H1 (cell line): ENCODE data around the gene BSPRY. TPM values are rescaled to one million over a fixed set of nuclear protein-coding genes. Genes with fewer than 3 reads are reported as not detected.
A peak's percentile ranks its signal among the peaks of the same experiment; 100 is the strongest.

Source experiments
- CTCF ChIA-PET: fragments of 300-600 bp; sonication (Branson Sonifier 250); formaldehyde crosslinking; loops from one replicate; lab custom pipeline; 2021; ENCODE audit not compliant: partially characterized antibody; lab: Charles Lee
- POLR2A ChIA-PET: fragments of 300-600 bp; sonication (Branson Sonifier 250); formaldehyde crosslinking; loops from one replicate; lab custom pipeline; 2021; ENCODE audit warnings: inconsistent platforms; ENCODE audit not compliant: partially characterized antibody; lab: Charles Lee
- DNase-seq, 2 experiments: peaks; one replicate each; pipeline versions ENCODE4 v3.0.0 to v3.0.0-alpha.2; 2010 to 2022; ENCODE audit warnings: low spot score in 2 of 2, low read depth in 1 of 2, mixed read lengths in 1 of 2
- FAIRE-seq: peaks from 2 replicates; lab custom pipeline; 2011; peaks lifted over from hg19 to GRCh38; lab: Jason Lieb, UNC
- H2AFZ ChIP-seq: 2 replicates; pipeline ENCODE4 v1.8.1; 2012; ENCODE audit warnings: low read length, inconsistent platforms
- H2AK5ac ChIP-seq: 2 replicates; pipeline ENCODE4 v1.6.1; 2013; ENCODE audit warnings: low read depth, low read length
- H2BK120ac ChIP-seq: replicated peaks from 2 replicates; pipeline ENCODE3; 2013; ENCODE audit warnings: low read depth, low read length, inconsistent platforms
- H2BK12ac ChIP-seq: 2 replicates; pipeline ENCODE4 v1.6.1; 2013; ENCODE audit warnings: low read depth, low read length
- H2BK15ac ChIP-seq: 2 replicates; pipeline ENCODE4 v1.6.1; 2013; ENCODE audit warnings: low read length
- H2BK20ac ChIP-seq: 2 replicates; pipeline ENCODE4 v1.6.1; 2013; ENCODE audit warnings: low read length
- H2BK5ac ChIP-seq: 2 replicates; pipeline ENCODE4 v1.6.1; 2013; ENCODE audit warnings: low read depth, low read length
- H3K14ac ChIP-seq: 2 replicates; pipeline ENCODE4 v1.6.1; 2013; ENCODE audit warnings: inconsistent platforms; ENCODE audit not compliant: insufficient read length
- H3K18ac ChIP-seq: 2 replicates; pipeline ENCODE4 v1.6.1; 2013; ENCODE audit warnings: low read length; ENCODE audit errors: extremely low read depth
- H3K23ac ChIP-seq: 2 replicates; pipeline ENCODE4 v1.6.1; 2013; ENCODE audit warnings: inconsistent platforms; ENCODE audit not compliant: insufficient read length
- H3K23me2 ChIP-seq: 2 replicates; pipeline ENCODE4 v1.6.1; 2013; ENCODE audit warnings: low read depth, low read length
- H3K27ac ChIP-seq: 2 replicates; pipeline ENCODE4 v1.6.1; 2011; ENCODE audit warnings: low read depth, low read length, inconsistent platforms
- H3K27me3 ChIP-seq, 4 experiments: replicated peaks in 1 of 4; 1 replicate in 1 of 4; 2 replicates in 3 of 4; pipeline versions ENCODE4 v1.6.1 to v1.8.1; 2011 to 2013; ENCODE audit warnings: low read length in 3 of 4, mild to moderate bottlenecking in 3 of 4, inconsistent platforms in 2 of 4, mixed read lengths in 2 of 4, moderate library complexity in 1 of 4; ENCODE audit not compliant: control insufficient read depth in 3 of 4, insufficient read depth in 3 of 4; ENCODE audit errors: extremely low read depth in 1 of 4
- H3K36me3 ChIP-seq, 4 experiments: 2 replicates each; pipeline versions ENCODE4 v1.6.1 to v1.8.1; 2011 to 2013; ENCODE audit warnings: mild to moderate bottlenecking in 4 of 4, low read length in 3 of 4, moderate library complexity in 2 of 4, control low read depth in 1 of 4, inconsistent platforms in 1 of 4; ENCODE audit not compliant: insufficient read depth in 4 of 4, control insufficient read depth in 2 of 4
- H3K4ac ChIP-seq: replicated peaks from 2 replicates; pipeline ENCODE3; 2013; ENCODE audit warnings: low read length, low read depth, mixed read lengths, inconsistent platforms; ENCODE audit not compliant: insufficient read length
- H3K4me1 ChIP-seq, 4 experiments: replicated peaks in 1 of 4; 1 replicate in 1 of 4; 2 replicates in 3 of 4; pipeline versions ENCODE4 v1.6.1 to v1.8.1; 2011 to 2013; ENCODE audit warnings: low read length in 3 of 4, inconsistent platforms in 2 of 4, mixed read lengths in 1 of 4; ENCODE audit not compliant: insufficient read depth in 4 of 4, control insufficient read depth in 3 of 4
- H3K4me2 ChIP-seq, 2 experiments: 2 replicates each; pipeline versions ENCODE4 v1.6.1 to v1.8.1; 2011 to 2013; ENCODE audit warnings: low read depth in 2 of 2, low read length in 2 of 2, control low read depth in 1 of 2, inconsistent platforms in 1 of 2, mild to moderate bottlenecking in 1 of 2; ENCODE audit not compliant: insufficient read depth in 1 of 2
- H3K4me3 ChIP-seq, 4 experiments: fragments of 200-600, 300-600 bp in 1 of 4; sonication (generic), shearing (Covaris generic), sonication (Bioruptor Twin) in 1 of 4; 2 replicates each; pipeline versions ENCODE4 v1.5.1 to v1.8.1; 2011 to 2016; ENCODE audit warnings: low read length in 4 of 4, low read depth in 3 of 4, control low read depth in 2 of 4, inconsistent platforms in 2 of 4, mild to moderate bottlenecking in 2 of 4, mixed read lengths in 1 of 4, moderate library complexity in 1 of 4; ENCODE audit not compliant: insufficient read depth in 2 of 4; ENCODE audit errors: extremely low read depth in 1 of 4
- H3K56ac ChIP-seq: replicated peaks from 2 replicates; pipeline ENCODE3; 2013; ENCODE audit warnings: low read depth, mild to moderate bottlenecking, mixed read lengths, low read length, inconsistent platforms; ENCODE audit not compliant: insufficient read length
- H3K79me1 ChIP-seq: 2 replicates; pipeline ENCODE4 v1.6.1; 2013; ENCODE audit warnings: low read depth, low read length, control low read depth
- H3K79me2 ChIP-seq, 2 experiments: 2 replicates each; pipeline versions ENCODE4 v1.6.1 to v1.8.1; 2012 to 2013; ENCODE audit warnings: low read length in 2 of 2, mild to moderate bottlenecking in 2 of 2, inconsistent platforms in 1 of 2; ENCODE audit not compliant: insufficient read depth in 2 of 2, control insufficient read depth in 1 of 2
- H3K9ac ChIP-seq, 4 experiments: replicated peaks in 1 of 4; 1 replicate in 1 of 4; 2 replicates in 3 of 4; pipeline versions ENCODE4 v1.6.1 to v1.8.1; 2011 to 2013; ENCODE audit warnings: low read depth in 3 of 4, low read length in 3 of 4, control low read depth in 2 of 4, mild to moderate bottlenecking in 2 of 4, moderate library complexity in 2 of 4, inconsistent platforms in 1 of 4; ENCODE audit errors: extremely low read depth in 1 of 4
- H3K9me3 ChIP-seq, 2 experiments: 2 replicates each; pipeline versions ENCODE4 v1.6.1 to v1.8.1; 2012 to 2013; ENCODE audit warnings: mild to moderate bottlenecking in 2 of 2, moderate library complexity in 2 of 2, control low read depth in 1 of 2, inconsistent platforms in 1 of 2, low read depth in 1 of 2, low read length in 1 of 2, mixed read lengths in 1 of 2; ENCODE audit not compliant: insufficient read depth in 2 of 2
- H4K20me1 ChIP-seq, 2 experiments: replicated peaks in 1 of 2; 2 replicates each; pipeline versions ENCODE3 to v1.8.1; 2011 to 2013; ENCODE audit warnings: inconsistent platforms in 2 of 2, low read length in 2 of 2, mild to moderate bottlenecking in 1 of 2; ENCODE audit not compliant: insufficient read depth in 2 of 2, control insufficient read depth in 1 of 2
- H4K5ac ChIP-seq: 2 replicates; pipeline ENCODE4 v1.6.1; 2013; ENCODE audit warnings: low read length, low read depth, mixed read lengths, inconsistent platforms; ENCODE audit not compliant: insufficient read length
- H4K8ac ChIP-seq: 2 replicates; pipeline ENCODE4 v1.8.0; 2013; ENCODE audit warnings: mild to moderate bottlenecking, moderate library complexity, low read length, inconsistent platforms; ENCODE audit not compliant: insufficient read depth; ENCODE audit errors: extremely low read depth
- H4K91ac ChIP-seq: replicated peaks from 2 replicates; pipeline ENCODE3; 2013; ENCODE audit warnings: low read length, mixed read lengths, inconsistent platforms; ENCODE audit not compliant: insufficient read length
- ASH2L ChIP-seq: fragments of 200-600, 300-600 bp; sonication (generic); IDR thresholded peaks from one replicate; pipeline ENCODE4 v1.7.1; 2017; ENCODE audit warnings: low read length
- EGR1 ChIP-seq: IDR thresholded peaks from 2 replicates; pipeline ENCODE4 v1.6.1; 2011; ENCODE audit warnings: low read depth, low read length, borderline replicate concordance
- KDM4A ChIP-seq: IDR thresholded peaks from one replicate; pipeline ENCODE4 v1.7.1; 2012; ENCODE audit warnings: low read depth, mild to moderate bottlenecking, moderate library complexity, low read length, inconsistent platforms; ENCODE audit not compliant: severe bottlenecking
- MAFK ChIP-seq: IDR thresholded peaks from 2 replicates; pipeline ENCODE4 v1.6.1; 2012; ENCODE audit warnings: low read depth, mild to moderate bottlenecking, improper control_type of control experiment, low read length
- PHF8 ChIP-seq: fragments of 200-600 bp; sonication (generic); conservative IDR thresholded peaks from 2 replicates; pipeline ENCODE4 v1.7.1; 2012; ENCODE audit warnings: low read depth, mild to moderate bottlenecking, inconsistent platforms, low read length, moderate library complexity
- RFX5 ChIP-seq: IDR thresholded peaks from 2 replicates; pipeline ENCODE4 v1.6.1; 2011; ENCODE audit warnings: low read depth, low read length, improper control_type of control experiment, borderline replicate concordance
- TEAD4 ChIP-seq: IDR thresholded peaks from 2 replicates; pipeline ENCODE4 v1.6.1; 2012; ENCODE audit warnings: low read depth, low read length, inconsistent platforms, mixed read lengths
- YY1 ChIP-seq: IDR thresholded peaks from 2 replicates; pipeline ENCODE4 v1.6.1; 2011; ENCODE audit warnings: low read depth, mild to moderate bottlenecking, low read length
- WGBS, 2 experiments: shearing (Covaris generic) in 1 of 2; methylation state at CpG; one replicate each; pipeline versions ENCODE4 v1.1.6 to v1.1.7; 2013 to 2015; ENCODE audit warnings: low lambda C conversion rate in 2 of 2, mixed read lengths in 2 of 2, inconsistent platforms in 1 of 2, low coverage in 1 of 2, missing lambda C conversion rate in 1 of 2; ENCODE audit not compliant: insufficient replicate concordance in 2 of 2, insufficient coverage in 1 of 2, insufficient read length in 1 of 2; ENCODE audit errors: extremely low coverage in 1 of 2, missing lambda C conversion rate in 1 of 2; 5-methylcytosine and 5-hydroxymethylcytosine counted together
- polyA plus RNA-seq, 7 experiments: library from polyadenylated mRNA; depleted of rRNA in 3 of 7; stranded (reverse) in 5 of 7; unstranded in 2 of 7; fragments of >200 nt in 5 of 7; fragments of 200-250 nt in 2 of 7; gene quantifications; 1 replicate in 5 of 7; 2 replicates in 1 of 7; 4 replicates in 1 of 7; pipeline versions ENCODE4 v1.2.1 to v1.2.3, GENCODE V29; 2011 to 2013; ENCODE audit warnings: missing spikeins in 2 of 7, mixed read lengths in 2 of 7
- total RNA-seq: library from RNA; stranded (reverse); fragmentation: NEBNext Ultra II Directional; extraction: Animal tissue kit (Norgen Biotek cat#: 25700); gene quantifications from 2 replicates; pipeline ENCODE4 v1.2.1, GENCODE V29; 2021
- TF ChIP-seq, protein P1 (sequence below): IDR thresholded peaks from 2 replicates; pipeline ENCODE4 v1.6.1; 2011; ENCODE audit warnings: low read depth, mild to moderate bottlenecking, low read length; ENCODE audit not compliant: insufficient read depth
- TF ChIP-seq, protein P2 (sequence below): IDR thresholded peaks from 2 replicates; pipeline ENCODE4 v1.6.1; 2012; ENCODE audit warnings: inconsistent platforms

BSPRY gene
- total and polyA plus RNA-seq, 2 of the 8 experiments (the other 6 are each of a cell fraction or from before 2014, with no cell fraction given): 5.5 to 10.9 TPM

DNA sequence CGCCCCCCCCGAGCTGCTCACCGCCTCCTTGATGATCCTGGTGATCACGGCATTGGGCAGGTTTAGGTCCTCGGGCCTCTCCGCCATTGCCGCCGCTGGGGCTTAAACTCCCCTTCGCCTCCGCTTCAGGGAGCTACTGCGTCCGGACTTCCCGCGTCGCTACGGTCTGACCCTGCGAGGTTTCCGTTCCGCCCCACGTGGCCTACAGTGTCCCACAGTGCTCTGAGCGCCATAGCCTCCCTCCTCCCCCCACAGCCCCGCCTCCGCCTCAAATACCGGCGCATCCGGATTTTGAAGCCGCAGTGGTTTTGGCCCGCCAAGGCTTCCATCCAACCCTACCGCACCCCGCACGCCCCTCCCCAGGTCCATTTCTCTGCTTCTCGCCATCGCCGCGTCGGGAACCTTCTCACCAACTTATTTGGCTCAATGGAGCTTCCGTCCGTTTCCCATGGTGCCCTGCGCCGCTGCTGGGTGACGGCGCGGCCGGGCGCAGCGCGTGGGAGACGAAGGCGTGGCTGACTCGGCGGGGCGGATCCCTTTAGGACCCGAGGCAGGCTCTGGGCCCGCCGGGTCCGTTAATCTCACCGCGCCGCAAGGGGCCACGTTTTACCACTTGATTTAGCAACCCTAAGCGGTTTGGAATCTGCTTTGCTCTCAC is 61.0 kb downstream of the BSPRY start, which contains the start of the genes C9orf43 and POLE3:
TSS of gene C9orf43 (plus strand) at position 541 of the 658 bp plus-strand sequence. CDS start 2,747 bp downstream, outside the sequence.
TSS of gene POLE3 (minus strand) at position 469 of the 658 bp plus-strand sequence. CDS start at position 87, 382 bp downstream.
- peak within 1 kb of the TSS; percentile 98 for H3K4ac ChIP-seq
- H3K23ac ChIP-seq: no peak within 1 kb of the TSS
- H3K18ac ChIP-seq: peak within 1 kb of the TSS; percentile 97
- peak within 1 kb of the TSS; percentile 87 for H2BK120ac ChIP-seq
- H4K8ac ChIP-seq: peak within 1 kb of the TSS; percentile 99; the same call in 1 of the 2 replicates
- H3K9ac ChIP-seq: peak within 1 kb of the TSS; percentile 97 to 98 (median 98)
- H4K91ac ChIP-seq: peak within 1 kb of the TSS; percentile 98
- H2AK5ac ChIP-seq: 0 out of 2 replicates have a peak within 1 kb of the TSS, but pooled peaks have one; percentile 32
- H2AFZ ChIP-seq: peak within 1 kb of the TSS; percentile 59
- peaks cover 6% of the 10 kb centered on the region for H3K79me1 ChIP-seq
- peaks cover 8% of the 10 kb centered on the region for H3K23me2 ChIP-seq
- FAIRE-seq (no peak), DNase-seq (peak; percentile 78 to 94)
- H3K79me2 ChIP-seq: peaks cover 0 to 22% of the 10 kb centered on the region in 2 experiments; a peak in 3 of 4 replicates
- H3K27ac ChIP-seq: peak within 1 kb of the TSS; percentile 97
- H4K5ac ChIP-seq: peak within 1 kb of the TSS; percentile 99
- no peaks in the 10 kb centered on the region for H3K27me3 ChIP-seq
- peak within 1 kb of the TSS; percentile 92 to 98 for H3K4me2 ChIP-seq
- H4K20me1 ChIP-seq: no peaks in the 10 kb centered on the region
- peak within 1 kb of the TSS; percentile 59 to 100 (median 96) for H3K4me3 ChIP-seq
- H3K4me1 ChIP-seq: peaks cover 0 to 10% (median 4%) of the 10 kb centered on the region in 4 experiments; a peak in 1 of 7 replicates
- peak within 1 kb of the TSS; percentile 13 for H3K14ac ChIP-seq
- CTCF ChIA-PET: interaction anchor here (0.7 to 2.6 kb wide), 12 partner anchors 9 to 247 kb away, joined by 3 to 7 read pairs (median 4); partner anchors contain the start of gene ALAD
- H3K56ac ChIP-seq: peak within 1 kb of the TSS; percentile 93
- no peaks in the 10 kb centered on the region for H3K9me3 ChIP-seq
- WGBS, 2 experiments: 1% methylated on average over 36 of the region's 61 CpGs; no CpG with 5 or more reads in 1 of the 2 experiments
- peak within 1 kb of the TSS; percentile 99 for H2BK5ac ChIP-seq
- H3K36me3 ChIP-seq: peaks cover 14 to 20% (median 16%) of the 10 kb centered on the region in 4 experiments
- peak within 1 kb of the TSS; percentile 8; the same call in 1 of the 2 replicates for H2BK15ac ChIP-seq
- H2BK12ac ChIP-seq: peak within 1 kb of the TSS; percentile 96; the same call in 1 of the 2 replicates
- H2BK20ac ChIP-seq: no peak within 1 kb of the TSS
- POLR2A ChIA-PET: interaction anchor here (0.6 to 3.4 kb wide), 44 partner anchors 10 to 987 kb away, joined by 3 to 43 read pairs (median 4); partner anchors contain the start of genes ALAD, CDC26, FKBP15 and HDHD3
- TF ChIP-seq MAFK (no peak; the same call in 1 of the 2 replicates), PHF8 (peak; percentile 87; the same call in 1 of the 2 replicates), EGR1 (peak; percentile 74; the same call in 1 of the 2 replicates), RFX5 (no peak), ASH2L (peak; percentile 96), TEAD4 (peak; percentile 12; the same call in 1 of the 2 replicates), YY1 (peak; percentile 76; the same call in 1 of the 2 replicates), KDM4A (peak; percentile 36)
- TF ChIP-seq, protein P1, sequence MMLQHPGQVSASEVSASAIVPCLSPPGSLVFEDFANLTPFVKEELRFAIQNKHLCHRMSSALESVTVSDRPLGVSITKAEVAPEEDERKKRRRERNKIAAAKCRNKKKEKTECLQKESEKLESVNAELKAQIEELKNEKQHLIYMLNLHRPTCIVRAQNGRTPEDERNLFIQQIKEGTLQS: no peak
- TF ChIP-seq, protein P2, sequence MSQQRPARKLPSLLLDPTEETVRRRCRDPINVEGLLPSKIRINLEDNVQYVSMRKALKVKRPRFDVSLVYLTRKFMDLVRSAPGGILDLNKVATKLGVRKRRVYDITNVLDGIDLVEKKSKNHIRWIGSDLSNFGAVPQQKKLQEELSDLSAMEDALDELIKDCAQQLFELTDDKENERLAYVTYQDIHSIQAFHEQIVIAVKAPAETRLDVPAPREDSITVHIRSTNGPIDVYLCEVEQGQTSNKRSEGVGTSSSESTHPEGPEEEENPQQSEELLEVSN: peak; percentile 70
